ENCODE results near the gene FOXL3.

GRCh38 chr7:324011-324410, 34.0 kb downstream of the FOXL3 start:
- no peak for TF ChIP-seq CTCF (IDR thresholded peaks at IDR 0.05)
- TF ChIP-seq POLR2A (IDR thresholded peaks at IDR 0.05): no peak

All from adrenal gland (tissue), 5 donors.